ENCODE data around the gene IFNL3.
"Not testable (repeated sequence)": the region's sequence is repeated elsewhere in the genome, so short reads cannot be mapped to it uniquely, and the experiment has no call there.

IFNL3 gene

GRCh38 chr19:39246951-39247669 is 2.3 kb upstream of the IFNL3 start:
- H3K4me3 ChIP-seq (ENCODE audit: low read length): no peak overlapping the region
- H3K4me1 ChIP-seq (ENCODE audit: low read length): no peaks in the 10 kb centered on the region
- no peak overlapping the region for H3K27ac ChIP-seq (ENCODE audit: low read length)
- H3K36me3 ChIP-seq (replicated peaks; ENCODE audit: low read depth, low read length): no peaks in the 10 kb centered on the region
- no peak overlapping the region for H3K4me2 ChIP-seq (ENCODE audit: low read length)
- no peaks in the 10 kb centered on the region for H3K79me2 ChIP-seq (ENCODE audit: low read length)
- no peaks in the 10 kb centered on the region for H3K9me3 ChIP-seq (ENCODE audit: insufficient read depth, low read length)
- H2AFZ ChIP-seq (ENCODE audit: low read depth, low read length): no peak overlapping the region
- H4K20me1 ChIP-seq (ENCODE audit: insufficient read depth, low read length): no peaks in the 10 kb centered on the region
- H3K27me3 ChIP-seq (ENCODE audit: low read depth, low read length): no peaks in the 10 kb centered on the region
- H3K9ac ChIP-seq (ENCODE audit: low read length): no peak overlapping the region
- TF ChIP-seq CTCF (IDR thresholded peaks at IDR 0.05; ENCODE audit: low read depth, low read length) (no peak), EZH2phosphoT487 (IDR thresholded peaks at IDR 0.05; ENCODE audit: low read depth) (no peak)

GRCh38 chr19:39245166-39245565 is 360 bp upstream of the IFNL3 start:
- H3K4me3 ChIP-seq (ENCODE audit: low read length); H4K20me1 ChIP-seq (ENCODE audit: insufficient read depth, low read length): not testable (repeated sequence)

GRCh38 chr19:39243741-39244140 is 1.1 kb downstream of the IFNL3 start:
- not testable (repeated sequence) for H3K79me2 ChIP-seq (ENCODE audit: low read length); H4K20me1 ChIP-seq (ENCODE audit: insufficient read depth, low read length); H3K9me3 ChIP-seq (ENCODE audit: insufficient read depth, low read length); H3K27ac ChIP-seq (ENCODE audit: low read length); H3K4me1 ChIP-seq (ENCODE audit: low read length); H3K9ac ChIP-seq (ENCODE audit: low read length); H3K27me3 ChIP-seq (ENCODE audit: low read depth, low read length); H3K4me2 ChIP-seq (ENCODE audit: low read length); H3K4me3 ChIP-seq (ENCODE audit: low read length); H2AFZ ChIP-seq (ENCODE audit: low read depth, low read length); H3K36me3 ChIP-seq (replicated peaks; ENCODE audit: low read depth, low read length)

More at GRCh38 chr19:39245166-39245565, 360 bp upstream of the IFNL3 start:
- H3K27ac ChIP-seq (ENCODE audit: low read length); H3K27me3 ChIP-seq (ENCODE audit: low read depth, low read length); H3K4me1 ChIP-seq (ENCODE audit: low read length); H3K9me3 ChIP-seq (ENCODE audit: insufficient read depth, low read length); H3K9ac ChIP-seq (ENCODE audit: low read length); H2AFZ ChIP-seq (ENCODE audit: low read depth, low read length); H3K79me2 ChIP-seq (ENCODE audit: low read length); H3K36me3 ChIP-seq (replicated peaks; ENCODE audit: low read depth, low read length); H3K4me2 ChIP-seq (ENCODE audit: low read length): not testable (repeated sequence)

GRCh38 chr19:39240421-39240820 is 4.4 kb downstream of the IFNL3 start:
- H3K79me2 ChIP-seq (ENCODE audit: low read length): no peaks in the 10 kb centered on the region
- TF ChIP-seq EZH2phosphoT487 (IDR thresholded peaks at IDR 0.05; ENCODE audit: low read depth) (no peak), CTCF (IDR thresholded peaks at IDR 0.05; ENCODE audit: low read depth, low read length) (no peak)
- H3K36me3 ChIP-seq (replicated peaks; ENCODE audit: low read depth, low read length): no peaks in the 10 kb centered on the region
- H3K27me3 ChIP-seq (ENCODE audit: low read depth, low read length): 0 out of 2 replicates have a peak, but pooled peaks cover 3% of the 10 kb centered on the region
- H3K27ac ChIP-seq (ENCODE audit: low read length): no peak overlapping the region
- no peaks in the 10 kb centered on the region for H4K20me1 ChIP-seq (ENCODE audit: insufficient read depth, low read length)
- no peak overlapping the region for H3K4me2 ChIP-seq (ENCODE audit: low read length)
- no peak overlapping the region for H3K4me3 ChIP-seq (ENCODE audit: low read length)
- H3K4me1 ChIP-seq (ENCODE audit: low read length): peaks cover 12% of the 10 kb centered on the region
- no peaks in the 10 kb centered on the region for H3K9me3 ChIP-seq (ENCODE audit: insufficient read depth, low read length)
- no peak overlapping the region for H3K9ac ChIP-seq (ENCODE audit: low read length)
- H2AFZ ChIP-seq (ENCODE audit: low read depth, low read length): no peak overlapping the region

- H4K20me1 ChIP-seq (ENCODE audit: insufficient read depth, low read length): no peaks in the 10 kb centered on the region
- H3K27me3 ChIP-seq (ENCODE audit: low read depth, low read length): 0 out of 2 replicates have a peak, but pooled peaks cover 3% of the 10 kb centered on the region
- H3K9me3 ChIP-seq (ENCODE audit: insufficient read depth, low read length): no peaks in the 10 kb centered on the region
- no peaks in the 10 kb centered on the region for H3K36me3 ChIP-seq (replicated peaks; ENCODE audit: low read depth, low read length)
- H3K27ac ChIP-seq (ENCODE audit: low read length): no peak overlapping the region
- no peak for TF ChIP-seq EZH2phosphoT487 (IDR thresholded peaks at IDR 0.05; ENCODE audit: low read depth)
- TF ChIP-seq CTCF (IDR thresholded peaks at IDR 0.05; ENCODE audit: low read depth, low read length): no peak
- no peak overlapping the region for H2AFZ ChIP-seq (ENCODE audit: low read depth, low read length)
- H3K4me3 ChIP-seq (ENCODE audit: low read length): no peak overlapping the region
- H3K79me2 ChIP-seq (ENCODE audit: low read length): no peaks in the 10 kb centered on the region
- H3K4me1 ChIP-seq (ENCODE audit: low read length): peaks cover 12% of the 10 kb centered on the region
- H3K9ac ChIP-seq (ENCODE audit: low read length): no peak overlapping the region
- H3K4me2 ChIP-seq (ENCODE audit: low read length): no peak overlapping the region
Observed at GRCh38 chr19:39238944-39239343, 5.9 kb downstream of the IFNL3 start.

All from OCI-LY3 (cell line).